IPS-NIHi11 (cell line): Measurements from ENCODE around the gene SLMAP.
"Not testable (repeated sequence)": the region's sequence is repeated elsewhere in the genome, so short reads cannot be mapped to it uniquely, and the experiment has no call there.

Source experiments
- DNase-seq: peaks from one replicate; pipeline ENCODE4 v3.0.0; 2012; ENCODE audit warnings: mixed read lengths, low spot score

Gene SLMAP

GRCh38 chr3:57794951-57795350 is 38.8 kb downstream of the SLMAP start:
- no peak for DNase-seq

DNA sequence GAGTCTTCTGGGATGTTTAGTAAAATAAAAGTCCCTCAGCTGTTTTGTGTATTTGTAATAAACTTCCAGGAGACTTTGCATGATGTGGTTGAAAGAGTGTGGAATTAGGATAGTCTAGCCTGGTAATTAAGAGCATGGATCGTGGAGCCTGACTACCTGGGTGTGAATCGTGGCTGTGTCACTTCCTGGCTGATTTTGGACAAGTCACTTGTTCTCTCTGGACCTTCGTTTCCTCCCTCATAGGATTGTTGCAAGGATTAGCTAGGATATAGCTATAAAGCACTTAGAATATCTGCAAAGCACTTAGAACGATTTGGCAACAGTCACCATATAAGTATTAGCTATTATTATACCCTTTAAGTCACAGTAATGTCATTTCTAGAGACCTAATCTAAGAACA is 40.2 kb downstream of the SLMAP start:
- DNase-seq, result no peak

- no peak for DNase-seq
Measured at GRCh38 chr3:57797701-57798487, 41.8 kb downstream of the SLMAP start.

DNA sequence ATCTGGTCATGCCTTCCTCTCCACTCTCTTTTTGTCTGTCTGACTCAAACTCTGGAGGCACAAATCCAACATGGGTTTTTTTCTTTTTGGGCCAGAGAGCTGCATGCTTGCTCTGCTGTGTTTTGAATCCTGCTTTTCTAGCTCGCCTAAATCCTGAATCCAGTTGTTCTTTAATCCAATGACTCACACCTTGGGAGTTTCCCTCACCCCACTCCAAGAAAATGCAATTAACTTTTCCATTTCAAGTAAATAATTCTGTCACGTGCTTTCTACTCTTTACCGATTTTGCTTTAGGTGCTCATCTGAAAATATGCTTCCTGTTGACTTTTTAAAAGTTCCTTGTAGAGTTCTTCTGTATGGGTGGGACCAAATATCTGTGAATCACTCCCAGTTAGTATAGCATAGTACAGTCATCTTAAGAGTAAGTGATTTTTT is 47.6 kb downstream of the SLMAP start:
- DNase-seq, result peak; percentile 45

- DNase-seq, result no peak
Measured at GRCh38 chr3:57805266-57805665, 49.2 kb downstream of the SLMAP start.

DNA sequence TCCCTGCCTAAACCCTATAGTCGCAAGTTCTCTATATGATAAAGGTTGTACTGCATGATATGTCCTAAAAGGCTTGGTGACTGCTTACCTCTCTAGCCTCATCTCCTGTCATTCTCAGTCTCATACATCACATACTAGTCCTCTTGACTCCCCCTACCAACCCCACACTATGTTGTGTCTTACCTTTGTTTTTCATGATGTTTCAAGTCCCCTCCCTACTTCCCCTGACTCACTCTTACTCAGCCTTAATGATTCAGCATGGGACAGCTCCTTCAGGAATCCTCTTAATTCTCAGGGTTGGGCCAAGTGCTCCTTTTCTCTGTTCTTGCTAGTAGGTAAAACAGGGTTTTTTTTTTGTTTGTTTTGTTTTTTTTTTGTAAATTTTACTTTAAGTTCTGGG is 49.6 kb downstream of the SLMAP start:
- DNase-seq, result peak; percentile 38

- DNase-seq, result not testable (repeated sequence)
Measured at GRCh38 chr3:57806195-57806594, 50.1 kb downstream of the SLMAP start.

DNA sequence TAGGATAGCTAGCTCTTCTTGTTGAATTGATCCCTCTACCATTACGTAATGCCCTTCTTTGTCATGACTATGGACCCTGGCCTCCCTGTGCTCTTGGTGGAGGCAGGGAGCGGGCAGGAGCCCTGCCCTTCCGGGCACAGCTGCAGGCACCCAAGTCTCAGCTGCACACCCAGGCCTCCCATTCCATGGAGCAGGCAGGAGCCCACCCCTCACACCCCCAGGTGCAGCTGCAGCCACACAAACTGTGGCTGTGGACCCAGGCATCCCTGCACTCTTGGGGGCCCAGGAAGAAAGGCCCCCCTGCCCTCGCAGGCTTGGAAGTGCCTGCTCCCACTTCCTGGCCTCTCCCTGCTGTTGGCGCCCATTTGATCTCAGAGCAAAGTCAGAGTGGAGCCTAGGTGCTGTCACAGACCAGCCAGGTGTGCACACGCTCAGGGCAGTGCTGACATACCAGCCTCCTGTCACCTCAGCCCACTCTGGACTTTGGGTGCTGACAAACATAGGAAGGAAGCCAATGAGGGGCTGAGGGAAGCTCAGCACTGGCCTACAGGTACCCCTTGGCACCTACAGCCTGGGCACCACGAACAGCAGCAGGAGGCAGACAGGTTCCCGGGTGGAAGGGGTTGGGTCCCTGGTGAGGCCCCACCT is 53.0 kb downstream of the SLMAP start:
- DNase-seq, result no peak

GRCh38 chr3:57809609-57809968 is 53.5 kb downstream of the SLMAP start:
- no peak for DNase-seq

- no peak for DNase-seq
Measured at GRCh38 chr3:57810048-57810447, 53.9 kb downstream of the SLMAP start.

GRCh38 chr3:57810471-57811137 is 54.5 kb downstream of the SLMAP start:
- no peak for DNase-seq

- DNase-seq, result no peak
Measured at GRCh38 chr3:57815036-57815435, 58.9 kb downstream of the SLMAP start.

- DNase-seq, result no peak
Measured at GRCh38 chr3:57816471-57817095, 60.5 kb downstream of the SLMAP start.

DNA sequence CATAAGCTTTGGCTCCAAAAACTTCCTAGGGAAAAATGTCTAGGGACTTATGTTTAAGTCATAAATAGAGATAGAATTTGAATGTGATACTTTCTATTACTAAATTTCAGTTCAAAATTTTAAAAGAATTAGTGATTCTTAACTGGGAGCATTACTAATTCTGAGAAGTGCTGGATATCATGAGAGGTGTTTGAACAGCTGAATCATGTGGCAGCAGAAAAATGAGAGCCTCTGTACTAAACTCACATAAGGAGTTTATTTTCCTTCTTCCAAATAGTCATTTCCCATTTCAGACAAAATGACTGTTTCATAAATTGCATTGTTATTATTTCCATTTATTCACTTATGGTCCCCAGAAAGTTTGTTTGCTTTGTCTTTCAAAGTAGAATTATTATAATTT is 62.7 kb downstream of the SLMAP start:
- no peak for DNase-seq

- peak; percentile 28 for DNase-seq
Measured at GRCh38 chr3:57820479-57820878, 64.4 kb downstream of the SLMAP start.

DNA sequence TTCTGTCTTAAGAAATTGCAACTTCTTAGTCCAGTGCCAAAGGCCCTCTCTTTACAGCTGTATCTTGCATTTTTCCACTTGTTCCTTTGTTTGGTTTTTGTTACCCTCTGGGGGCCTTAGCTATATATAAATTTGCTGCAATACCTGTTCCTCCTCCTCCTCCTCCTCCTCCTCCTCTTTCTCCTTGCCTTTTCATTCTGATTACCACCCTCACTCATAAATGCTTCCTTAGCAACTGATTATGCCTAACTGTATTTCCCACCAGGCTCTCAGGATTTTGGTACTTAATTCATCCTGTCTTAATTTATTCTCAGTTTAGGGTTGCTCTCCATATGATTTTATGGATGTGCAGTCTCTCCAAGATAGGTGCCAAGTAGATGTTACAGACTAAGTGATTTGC is 65.7 kb downstream of the SLMAP start:
- no peak for DNase-seq

GRCh38 chr3:57822686-57823085 is 66.6 kb downstream of the SLMAP start:
- no peak for DNase-seq

GRCh38 chr3:57825116-57825515 is 69.0 kb downstream of the SLMAP start:
- DNase-seq, result no peak

- no peak for DNase-seq
Measured at GRCh38 chr3:57826245-57826951, 70.3 kb downstream of the SLMAP start.

- no peak for DNase-seq
Measured at GRCh38 chr3:57826952-57827723, 71.0 kb downstream of the SLMAP start.

DNA sequence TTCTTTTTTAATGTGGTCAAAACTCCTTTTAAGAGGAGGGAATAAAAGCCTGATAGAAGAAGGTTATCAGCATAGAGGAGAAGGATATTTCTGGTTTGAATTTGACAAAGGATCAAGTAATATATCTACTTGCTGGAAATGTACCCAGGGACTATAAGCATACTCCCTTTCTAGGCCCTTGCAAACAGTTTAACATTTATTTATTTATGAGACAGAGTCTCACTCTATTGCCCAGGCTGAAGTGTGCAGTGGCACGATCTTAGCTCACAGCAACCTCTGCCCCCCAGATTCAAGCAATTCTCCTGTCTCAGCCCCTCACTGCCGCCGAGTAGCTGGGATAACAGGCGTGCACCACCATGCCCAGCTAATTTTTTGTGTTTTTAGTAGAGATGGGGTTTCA is 71.6 kb downstream of the SLMAP start:
- DNase-seq, result no peak
